ENCODE measurements around the gene LRRC26.
A peak's percentile ranks its signal among the peaks of the same experiment; 100 is the strongest.
"Not testable (repeated sequence)": the region's sequence is repeated elsewhere in the genome, so short reads cannot be mapped to it uniquely, and the experiment has no call there.

Gene LRRC26

GRCh38 chr9:137126786-137127185, 43.1 kb downstream of the LRRC26 start:
- Histone ChIP-seq H3K4me2 (ENCODE audit: insufficient read depth, low read length) (peak overlapping the region; percentile 87), H3K4me1 (ENCODE audit: insufficient read depth, low read length) (peaks cover 47% of the 10 kb centered on the region), H3K4me3 (ENCODE audit: low read depth in 1 of 2, low read length in 2 of 2) (peak overlapping the region; percentile 85 to 98; a peak in 3 of 4 replicates), H3K27me3 (ENCODE audit: insufficient read depth, low read length, poor library complexity) (no peaks in the 10 kb centered on the region), H4K20me1 (ENCODE audit: insufficient read depth, low read length) (no peaks in the 10 kb centered on the region), H3K9ac (ENCODE audit: low read depth, low read length) (peak overlapping the region; percentile 91), H3K27ac (ENCODE audit: low read length) (peak overlapping the region; percentile 91), H3K79me2 (ENCODE audit: insufficient read depth, low read length) (peaks cover 40% of the 10 kb centered on the region), H3K36me3 (ENCODE audit: insufficient read depth, low read length) (no peaks in the 10 kb centered on the region; the same call in 1 of the 2 replicates), H3K9me3 (ENCODE audit: insufficient read depth, low read length, severe bottlenecking) (no peaks in the 10 kb centered on the region), H2AFZ (ENCODE audit: low read depth, low read length) (peak overlapping the region; percentile 70; the same call in 1 of the 2 replicates)
- no peak for ATAC-seq (ENCODE audit: insufficient read depth, low read depth)
- DNase-seq: no peak
- TF ChIP-seq EZH2 (IDR thresholded peaks at IDR 0.05; ENCODE audit: borderline replicate concordance, low read depth, low read length, severe bottlenecking) (no peak), CTCF (IDR thresholded peaks at IDR 0.05; ENCODE audit: borderline replicate concordance, extremely low read depth, low read length, poor library complexity, severe bottlenecking) (no peak)

GRCh38 chr9:137123952-137124462, 45.8 kb downstream of the LRRC26 start:
- not testable (repeated sequence) for H3K4me2 ChIP-seq (ENCODE audit: insufficient read depth, low read length); H2AFZ ChIP-seq (ENCODE audit: low read depth, low read length); H3K9ac ChIP-seq (ENCODE audit: low read depth, low read length); H3K27me3 ChIP-seq (ENCODE audit: insufficient read depth, low read length, poor library complexity); H3K36me3 ChIP-seq (ENCODE audit: insufficient read depth, low read length); H3K4me3 ChIP-seq (ENCODE audit: low read depth in 1 of 2, low read length in 2 of 2); H3K9me3 ChIP-seq (ENCODE audit: insufficient read depth, low read length, severe bottlenecking); H3K27ac ChIP-seq (ENCODE audit: low read length); ATAC-seq (ENCODE audit: insufficient read depth, low read depth); H4K20me1 ChIP-seq (ENCODE audit: insufficient read depth, low read length); DNase-seq
- Histone ChIP-seq H3K79me2 (ENCODE audit: insufficient read depth, low read length) (peaks cover 26% of the 10 kb centered on the region), H3K4me1 (ENCODE audit: insufficient read depth, low read length) (peaks cover 39% of the 10 kb centered on the region)

GRCh38 chr9:137123468-137123837, 46.4 kb downstream of the LRRC26 start:
- Histone ChIP-seq H3K4me2 (ENCODE audit: insufficient read depth, low read length) (no peak overlapping the region), H3K27ac (ENCODE audit: low read length) (no peak overlapping the region), H3K36me3 (ENCODE audit: insufficient read depth, low read length) (no peaks in the 10 kb centered on the region), H4K20me1 (ENCODE audit: insufficient read depth, low read length) (no peaks in the 10 kb centered on the region), H3K4me3 (ENCODE audit: low read depth in 1 of 2, low read length in 2 of 2) (no peak overlapping the region), H3K9ac (ENCODE audit: low read depth, low read length) (no peak overlapping the region), H3K4me1 (ENCODE audit: insufficient read depth, low read length) (peaks cover 36% of the 10 kb centered on the region), H3K79me2 (ENCODE audit: insufficient read depth, low read length) (peaks cover 20% of the 10 kb centered on the region), H2AFZ (ENCODE audit: low read depth, low read length) (no peak overlapping the region), H3K27me3 (ENCODE audit: insufficient read depth, low read length, poor library complexity) (no peaks in the 10 kb centered on the region), H3K9me3 (ENCODE audit: insufficient read depth, low read length, severe bottlenecking) (no peaks in the 10 kb centered on the region)
- DNase-seq (no peak), ATAC-seq (ENCODE audit: insufficient read depth, low read depth) (no peak)
- TF ChIP-seq CTCF (IDR thresholded peaks at IDR 0.05; ENCODE audit: borderline replicate concordance, extremely low read depth, low read length, poor library complexity, severe bottlenecking): no peak
- TF ChIP-seq EZH2 (IDR thresholded peaks at IDR 0.05; ENCODE audit: borderline replicate concordance, low read depth, low read length, severe bottlenecking): no peak

GRCh38 chr9:137122796-137123467, 46.9 kb downstream of the LRRC26 start:
- H3K27me3 ChIP-seq (ENCODE audit: insufficient read depth, low read length, poor library complexity); H4K20me1 ChIP-seq (ENCODE audit: insufficient read depth, low read length); H3K4me3 ChIP-seq (ENCODE audit: low read depth in 1 of 2, low read length in 2 of 2); H3K36me3 ChIP-seq (ENCODE audit: insufficient read depth, low read length); H3K4me2 ChIP-seq (ENCODE audit: insufficient read depth, low read length); H3K9me3 ChIP-seq (ENCODE audit: insufficient read depth, low read length, severe bottlenecking); ATAC-seq (ENCODE audit: insufficient read depth, low read depth); DNase-seq; H3K9ac ChIP-seq (ENCODE audit: low read depth, low read length); H3K27ac ChIP-seq (ENCODE audit: low read length); H2AFZ ChIP-seq (ENCODE audit: low read depth, low read length): not testable (repeated sequence)
- Histone ChIP-seq H3K4me1 (ENCODE audit: insufficient read depth, low read length) (peaks cover 30% of the 10 kb centered on the region), H3K79me2 (ENCODE audit: insufficient read depth, low read length) (peaks cover 15% of the 10 kb centered on the region)

GRCh38 chr9:137121927-137122795, 47.7 kb downstream of the LRRC26 start:
- peaks cover 23% of the 10 kb centered on the region for H3K4me1 ChIP-seq (ENCODE audit: insufficient read depth, low read length)
- not testable (repeated sequence) for H3K9me3 ChIP-seq (ENCODE audit: insufficient read depth, low read length, severe bottlenecking); H3K4me2 ChIP-seq (ENCODE audit: insufficient read depth, low read length); H3K4me3 ChIP-seq (ENCODE audit: low read depth in 1 of 2, low read length in 2 of 2); DNase-seq; H3K36me3 ChIP-seq (ENCODE audit: insufficient read depth, low read length); H3K9ac ChIP-seq (ENCODE audit: low read depth, low read length); H4K20me1 ChIP-seq (ENCODE audit: insufficient read depth, low read length); H3K27ac ChIP-seq (ENCODE audit: low read length); H3K79me2 ChIP-seq (ENCODE audit: insufficient read depth, low read length); H3K27me3 ChIP-seq (ENCODE audit: insufficient read depth, low read length, poor library complexity); ATAC-seq (ENCODE audit: insufficient read depth, low read depth); H2AFZ ChIP-seq (ENCODE audit: low read depth, low read length)
